HG03521 (cell line): ENCODE measurements around the gene BATF.

Experiments used
- ATAC-seq: cut with Tn5 transposase; IDR thresholded peaks from one replicate; pipeline ENCODE4 v1.9.1; 2021; ENCODE audit warnings: mild to moderate bottlenecking, moderate library complexity; ENCODE audit not compliant: unreplicated experiment

BATF gene

GRCh38 chr14:75591987-75592575, 69.8 kb downstream of the BATF start:
- ATAC-seq = no peak

DNA sequence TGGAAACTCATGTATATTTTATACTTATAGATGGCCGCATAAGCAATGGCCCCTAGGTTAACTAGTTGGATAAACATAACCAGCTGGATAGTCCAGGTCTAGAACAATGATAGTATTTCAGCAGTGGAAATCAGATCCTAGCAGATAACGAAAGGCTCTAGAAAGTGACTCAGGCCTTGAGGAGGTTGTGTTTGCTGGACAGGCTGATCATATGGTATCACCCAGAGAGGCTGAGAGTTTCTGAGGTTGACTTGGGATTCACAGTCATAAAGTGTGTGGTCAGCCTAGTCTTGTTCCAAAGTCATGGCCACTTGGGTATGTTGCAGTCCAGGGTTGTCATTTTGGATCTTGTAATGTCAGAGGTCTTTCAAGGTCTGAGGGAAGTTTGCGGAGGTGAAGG, 73.0 kb downstream of the BATF start:
- ATAC-seq = no peak
